ENCODE results near the gene PLIN4. TPM values are rescaled to one million over a fixed set of nuclear protein-coding genes. Genes with fewer than 3 reads are reported as not detected.

The PLIN4 gene
- total RNA-seq, 1 donor = 0.43 TPM

GRCh38 chr19:4516939-4517300, 1.4 kb downstream of the PLIN4 start:
- no peak for DNase-seq (ENCODE audit: low read depth)
- TF ChIP-seq CTCF (IDR thresholded peaks at IDR 0.05; ENCODE audit: insufficient read depth, low read depth, low read length) = no peak
- no peak overlapping the region for H3K4me3 ChIP-seq (ENCODE audit: low read depth, low read length)

GRCh38 chr19:4516199-4516938, 1.9 kb downstream of the PLIN4 start:
- DNase-seq (ENCODE audit: low read depth) = no peak
- no peak for TF ChIP-seq CTCF (IDR thresholded peaks at IDR 0.05; ENCODE audit: insufficient read depth, low read depth, low read length)
- H3K4me3 ChIP-seq (ENCODE audit: low read depth, low read length) = no peak overlapping the region

GRCh38 chr19:4515732-4516131, 2.6 kb downstream of the PLIN4 start:
- TF ChIP-seq CTCF (IDR thresholded peaks at IDR 0.05; ENCODE audit: insufficient read depth, low read depth, low read length) = no peak
- no peak overlapping the region for H3K4me3 ChIP-seq (ENCODE audit: low read depth, low read length)
- DNase-seq (ENCODE audit: low read depth) = no peak

- DNase-seq (ENCODE audit: low read depth) = no peak
- no peak overlapping the region for H3K4me3 ChIP-seq (ENCODE audit: low read depth, low read length)
- no peak for TF ChIP-seq CTCF (IDR thresholded peaks at IDR 0.05; ENCODE audit: insufficient read depth, low read depth, low read length)
Measured at GRCh38 chr19:4513248-4513647, 5.0 kb downstream of the PLIN4 start.

GRCh38 chr19:4512070-4512469, 6.2 kb downstream of the PLIN4 start:
- no peak for TF ChIP-seq CTCF (IDR thresholded peaks at IDR 0.05; ENCODE audit: insufficient read depth, low read depth, low read length)
- no peak for DNase-seq (ENCODE audit: low read depth)
- no peak overlapping the region for H3K4me3 ChIP-seq (ENCODE audit: low read depth, low read length)

- no peak for DNase-seq (ENCODE audit: low read depth)
- no peak overlapping the region for H3K4me3 ChIP-seq (ENCODE audit: low read depth, low read length)
- no peak for TF ChIP-seq CTCF (IDR thresholded peaks at IDR 0.05; ENCODE audit: insufficient read depth, low read depth, low read length)
Measured at GRCh38 chr19:4511300-4512054, 6.8 kb downstream of the PLIN4 start.

All from fibroblast of villous mesenchyme (primary cell).